GM23248 (cell line): ENCODE results near the gene HERC4.

Experiments used
- EZH2 ChIP-seq: fragments of 200-600 bp; sonication (generic); IDR thresholded peaks from 2 replicates; pipeline ENCODE4 v1.6.1; 2018; ENCODE audit warnings: antibody characterized with exemption, mild to moderate bottlenecking; ENCODE audit not compliant: insufficient read depth, poor library complexity, severe bottlenecking
- EZH2phosphoT487 ChIP-seq: fragments of 200-600 bp; sonication (generic); IDR thresholded peaks from 2 replicates; pipeline ENCODE4 v1.6.1; 2018; ENCODE audit warnings: antibody characterized with exemption, moderate library complexity, mild to moderate bottlenecking, low read depth; ENCODE audit not compliant: insufficient read depth

DNA sequence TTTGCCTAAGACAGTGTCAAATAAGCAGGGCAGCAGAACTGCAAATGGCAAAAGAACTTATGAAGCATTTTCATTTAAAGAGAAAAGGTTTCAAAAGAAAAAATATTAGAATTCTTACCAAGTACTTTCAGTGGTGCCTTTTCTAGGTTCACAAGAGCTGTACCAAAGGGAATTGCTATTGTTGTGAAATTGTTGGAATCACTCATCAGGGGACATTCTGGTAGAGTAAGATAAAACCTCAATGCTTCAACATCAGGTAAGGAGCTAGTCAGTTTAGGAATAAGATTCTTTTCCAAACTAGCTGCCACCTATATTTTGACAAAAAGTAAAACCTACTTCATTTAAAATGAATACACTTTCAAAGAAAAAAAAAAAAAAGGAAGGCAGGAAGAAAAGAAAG, 85.0 kb downstream of the HERC4 start:
- TF ChIP-seq EZH2 (no peak), EZH2phosphoT487 (no peak)
